LNCaP clone FGC (cell line): ENCODE data around the gene SHROOM3.

Experiments
- DNase-seq: peaks from one replicate; pipeline ENCODE4 v3.0.0-alpha.2; 2011; ENCODE audit warnings: low read depth
- H3K4me3 ChIP-seq: 2 replicates; pipeline ENCODE4 v1.5.1; 2011; ENCODE audit warnings: mild to moderate bottlenecking, low read depth, low read length, control low read depth
- TF ChIP-seq, protein P1 (sequence below): IDR thresholded peaks from 2 replicates; pipeline ENCODE4 v1.5.1; 2012; ENCODE audit warnings: mild to moderate bottlenecking; ENCODE audit not compliant: control insufficient read depth, insufficient read depth; ENCODE audit errors: extremely low read depth

Gene SHROOM3

DNA sequence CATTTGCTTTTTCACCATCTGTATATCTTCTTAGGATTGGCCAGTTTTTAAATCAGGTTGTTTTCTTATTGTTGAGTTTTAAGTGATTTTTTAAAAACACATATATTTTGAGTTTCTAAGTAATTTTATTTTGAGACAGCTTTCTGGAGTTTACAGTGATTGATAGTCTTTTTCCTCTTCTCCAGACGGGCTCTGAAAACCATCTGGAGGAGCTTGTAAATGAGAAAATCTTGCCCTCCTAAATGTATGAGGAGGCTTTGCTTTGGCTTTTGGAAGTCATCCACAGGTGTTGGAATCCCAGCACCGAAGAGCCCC lies 302.7 kb downstream of the SHROOM3 start:
- TF ChIP-seq, protein P1, sequence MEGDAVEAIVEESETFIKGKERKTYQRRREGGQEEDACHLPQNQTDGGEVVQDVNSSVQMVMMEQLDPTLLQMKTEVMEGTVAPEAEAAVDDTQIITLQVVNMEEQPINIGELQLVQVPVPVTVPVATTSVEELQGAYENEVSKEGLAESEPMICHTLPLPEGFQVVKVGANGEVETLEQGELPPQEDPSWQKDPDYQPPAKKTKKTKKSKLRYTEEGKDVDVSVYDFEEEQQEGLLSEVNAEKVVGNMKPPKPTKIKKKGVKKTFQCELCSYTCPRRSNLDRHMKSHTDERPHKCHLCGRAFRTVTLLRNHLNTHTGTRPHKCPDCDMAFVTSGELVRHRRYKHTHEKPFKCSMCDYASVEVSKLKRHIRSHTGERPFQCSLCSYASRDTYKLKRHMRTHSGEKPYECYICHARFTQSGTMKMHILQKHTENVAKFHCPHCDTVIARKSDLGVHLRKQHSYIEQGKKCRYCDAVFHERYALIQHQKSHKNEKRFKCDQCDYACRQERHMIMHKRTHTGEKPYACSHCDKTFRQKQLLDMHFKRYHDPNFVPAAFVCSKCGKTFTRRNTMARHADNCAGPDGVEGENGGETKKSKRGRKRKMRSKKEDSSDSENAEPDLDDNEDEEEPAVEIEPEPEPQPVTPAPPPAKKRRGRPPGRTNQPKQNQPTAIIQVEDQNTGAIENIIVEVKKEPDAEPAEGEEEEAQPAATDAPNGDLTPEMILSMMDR = no peak
- DNase-seq = no peak

DNA sequence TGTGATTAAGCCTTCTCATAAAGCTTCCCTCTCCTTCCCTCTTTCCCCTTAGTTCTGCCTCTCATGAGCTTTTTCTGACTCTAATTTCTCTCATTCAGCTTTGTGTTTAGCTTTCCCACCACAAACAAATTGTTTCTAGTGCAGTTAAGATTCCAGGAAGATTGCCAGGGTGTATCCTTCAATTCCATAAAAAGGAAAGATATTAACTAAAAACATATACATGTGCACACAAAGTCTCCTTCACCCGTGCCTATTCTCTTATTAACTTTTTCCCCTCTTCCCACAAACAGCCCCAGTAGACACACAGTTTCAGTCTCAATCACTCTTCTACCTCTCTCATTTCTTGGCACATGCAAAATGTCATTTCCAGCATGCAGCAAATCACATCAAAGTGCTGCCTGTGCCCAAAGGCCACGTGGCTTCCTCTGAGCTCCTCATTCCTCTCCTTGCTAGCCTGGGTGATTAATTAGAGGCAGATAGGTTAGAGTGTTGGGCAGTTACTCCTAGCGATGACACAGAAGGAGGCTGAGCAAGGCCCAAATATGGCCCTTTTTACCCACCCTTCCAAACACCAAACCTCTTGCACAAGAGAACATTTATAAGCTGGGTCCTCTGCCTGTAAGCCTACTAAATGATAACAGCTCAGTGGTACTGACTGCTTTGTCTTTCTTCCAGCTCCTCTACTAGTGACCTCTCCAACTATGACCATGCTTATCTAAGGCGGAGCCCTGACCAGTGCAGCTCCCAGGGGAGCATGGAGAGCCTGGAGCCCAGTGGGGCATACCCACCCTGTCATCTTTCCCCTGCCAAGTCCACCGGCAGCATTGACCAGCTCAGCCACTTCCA lies 303.3 kb downstream of the SHROOM3 start:
- no peak for DNase-seq
- no peak overlapping the region for H3K4me3 ChIP-seq
- TF ChIP-seq, protein P1 = no peak

More for the DNA sequence above, 302.7 kb downstream of the SHROOM3 start:
- H3K4me3 ChIP-seq = no peak overlapping the region

DNA sequence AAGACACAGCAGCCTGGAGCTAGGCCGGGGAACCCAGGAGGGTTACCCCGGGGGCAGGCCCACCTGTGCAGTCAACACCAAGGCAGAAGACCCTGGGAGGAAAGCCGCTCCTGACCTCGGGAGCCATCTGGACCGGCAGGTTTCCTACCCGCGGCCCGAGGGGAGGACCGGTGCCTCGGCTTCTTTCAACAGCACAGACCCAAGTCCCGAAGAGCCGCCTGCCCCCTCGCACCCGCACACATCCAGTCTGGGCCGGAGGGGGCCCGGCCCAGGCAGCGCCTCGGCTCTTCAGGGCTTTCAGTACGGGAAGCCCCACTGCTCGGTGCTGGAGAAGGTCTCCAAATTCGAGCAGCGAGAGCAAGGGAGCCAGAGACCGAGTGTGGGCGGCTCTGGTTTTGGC lies 305.2 kb downstream of the SHROOM3 start:
- TF ChIP-seq, protein P1 = no peak
- H3K4me3 ChIP-seq = no peak overlapping the region
- DNase-seq = no peak

DNA sequence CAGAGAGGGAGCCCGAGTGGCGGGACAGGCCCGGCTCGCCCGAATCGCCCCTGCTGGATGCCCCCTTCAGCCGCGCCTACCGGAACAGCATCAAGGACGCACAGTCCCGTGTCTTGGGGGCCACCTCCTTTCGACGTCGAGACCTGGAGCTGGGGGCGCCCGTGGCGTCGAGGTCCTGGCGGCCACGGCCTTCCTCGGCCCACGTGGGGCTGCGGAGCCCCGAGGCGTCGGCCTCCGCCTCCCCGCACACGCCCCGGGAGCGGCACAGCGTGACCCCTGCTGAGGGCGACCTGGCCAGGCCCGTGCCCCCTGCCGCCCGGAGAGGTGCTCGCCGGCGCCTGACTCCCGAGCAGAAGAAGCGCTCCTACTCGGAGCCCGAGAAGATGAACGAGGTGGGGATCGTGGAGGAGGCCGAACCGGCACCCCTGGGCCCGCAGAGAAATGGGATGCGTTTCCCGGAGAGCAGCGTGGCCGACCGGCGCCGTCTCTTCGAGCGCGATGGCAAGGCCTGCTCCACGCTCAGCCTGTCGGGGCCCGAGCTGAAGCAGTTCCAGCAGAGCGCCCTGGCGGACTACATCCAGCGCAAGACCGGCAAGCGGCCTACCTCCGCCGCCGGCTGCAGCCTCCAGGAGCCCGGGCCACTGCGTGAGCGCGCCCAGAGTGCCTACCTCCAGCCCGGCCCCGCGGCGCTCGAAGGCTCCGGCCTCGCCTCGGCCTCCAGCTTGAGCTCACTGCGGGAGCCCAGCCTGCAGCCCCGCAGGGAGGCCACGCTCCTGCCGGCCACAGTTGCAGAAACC lies 306.0 kb downstream of the SHROOM3 start:
- TF ChIP-seq, protein P1 = no peak
- no peak overlapping the region for H3K4me3 ChIP-seq
- DNase-seq = no peak

DNA sequence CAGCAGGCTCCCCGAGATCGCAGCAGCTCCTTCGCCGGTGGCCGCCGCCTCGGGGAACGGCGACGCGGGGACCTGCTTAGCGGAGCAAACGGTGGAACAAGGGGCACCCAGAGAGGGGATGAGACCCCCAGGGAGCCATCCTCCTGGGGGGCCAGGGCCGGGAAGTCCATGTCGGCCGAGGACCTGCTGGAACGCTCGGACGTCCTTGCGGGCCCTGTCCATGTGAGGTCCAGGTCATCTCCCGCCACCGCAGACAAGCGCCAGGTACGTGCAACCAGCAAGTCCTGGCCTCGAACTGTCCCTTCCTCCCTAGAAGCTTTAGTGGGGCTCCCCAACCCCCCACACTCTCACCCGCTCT lies 306.6 kb downstream of the SHROOM3 start:
- H3K4me3 ChIP-seq = no peak overlapping the region
- DNase-seq = no peak
- TF ChIP-seq, protein P1 = no peak

DNA sequence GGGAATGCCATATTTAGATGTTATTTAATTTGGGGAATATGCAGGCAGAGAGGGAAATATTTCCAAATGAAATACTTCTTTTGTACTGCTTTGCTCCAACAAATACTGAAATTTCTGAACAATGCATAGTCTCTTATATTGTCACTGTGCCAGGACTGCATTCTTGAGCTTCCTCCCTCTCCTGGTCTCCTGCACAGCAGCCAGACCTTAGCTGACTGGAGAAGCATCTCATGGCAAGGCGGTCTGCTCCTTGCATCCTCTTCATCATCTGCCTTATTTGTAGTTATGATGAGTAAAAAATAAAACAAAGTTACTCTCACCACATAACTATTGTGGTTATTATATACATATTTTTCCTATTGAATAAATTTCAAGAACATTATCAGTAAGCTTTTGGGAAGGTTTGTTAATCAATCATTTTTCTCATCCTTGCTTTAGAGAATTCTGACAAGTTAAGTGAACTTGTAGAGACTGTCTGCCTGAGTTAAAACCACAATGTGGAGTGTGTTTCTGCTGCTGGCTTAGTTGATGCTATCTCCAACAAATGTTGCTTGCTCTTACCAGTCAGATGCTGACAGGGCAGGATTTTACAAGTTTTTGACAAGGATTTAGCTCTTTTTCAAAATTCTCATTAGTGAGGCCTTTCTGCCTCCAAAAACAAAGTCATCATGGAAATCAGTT lies 309.4 kb downstream of the SHROOM3 start:
- TF ChIP-seq, protein P1 = no peak
- no peak for DNase-seq

More for the DNA sequence above, 309.4 kb downstream of the SHROOM3 start:
- H3K4me3 ChIP-seq = no peak overlapping the region
